GM12864 (cell line): Measurements from ENCODE around the gene SLC7A5.
"Not testable (repeated sequence)": the region's sequence is repeated elsewhere in the genome, so short reads cannot be mapped to it uniquely, and the experiment has no call there.

Source experiments
- DNase-seq: peaks from one replicate; pipeline ENCODE4 v3.0.0-alpha.2; 2011; ENCODE audit warnings: low read depth
- H3K4me3 ChIP-seq: 2 replicates; pipeline ENCODE4 v1.5.1; 2011; ENCODE audit warnings: mild to moderate bottlenecking, low read depth, low read length, control low read depth
- CTCF ChIP-seq: IDR thresholded peaks from 2 replicates; pipeline ENCODE4 v1.5.1; 2011; ENCODE audit warnings: low read depth, mild to moderate bottlenecking, moderate library complexity, low read length, control low read depth, inconsistent platforms; ENCODE audit errors: missing control alignments

The SLC7A5 gene

GRCh38 chr16:87860553-87861299, 8.6 kb downstream of the SLC7A5 start:
- no peak for TF ChIP-seq CTCF
- no peak for DNase-seq
- H3K4me3 ChIP-seq, result no peak overlapping the region

GRCh38 chr16:87858151-87858993, 10.9 kb downstream of the SLC7A5 start:
- not testable (repeated sequence) for H3K4me3 ChIP-seq, DNase-seq

GRCh38 chr16:87856791-87857228, 12.5 kb downstream of the SLC7A5 start:
- no peak for TF ChIP-seq CTCF
- H3K4me3 ChIP-seq, result peak overlapping the region; percentile 17
- DNase-seq, result no peak

- TF ChIP-seq CTCF, result no peak
- peak overlapping the region; percentile 17 for H3K4me3 ChIP-seq
- DNase-seq, result no peak
Observed at GRCh38 chr16:87855852-87856715, 13.2 kb downstream of the SLC7A5 start.

- no peak overlapping the region for H3K4me3 ChIP-seq
- TF ChIP-seq CTCF, result no peak
- DNase-seq, result no peak
Observed at GRCh38 chr16:87854907-87855683, 14.2 kb downstream of the SLC7A5 start.

- TF ChIP-seq CTCF, result no peak
- H3K4me3 ChIP-seq, result no peak overlapping the region
- no peak for DNase-seq
Observed at GRCh38 chr16:87854053-87854906, 15.0 kb downstream of the SLC7A5 start.
